ENCODE results near the gene FGF14.

Gene FGF14

DNA sequence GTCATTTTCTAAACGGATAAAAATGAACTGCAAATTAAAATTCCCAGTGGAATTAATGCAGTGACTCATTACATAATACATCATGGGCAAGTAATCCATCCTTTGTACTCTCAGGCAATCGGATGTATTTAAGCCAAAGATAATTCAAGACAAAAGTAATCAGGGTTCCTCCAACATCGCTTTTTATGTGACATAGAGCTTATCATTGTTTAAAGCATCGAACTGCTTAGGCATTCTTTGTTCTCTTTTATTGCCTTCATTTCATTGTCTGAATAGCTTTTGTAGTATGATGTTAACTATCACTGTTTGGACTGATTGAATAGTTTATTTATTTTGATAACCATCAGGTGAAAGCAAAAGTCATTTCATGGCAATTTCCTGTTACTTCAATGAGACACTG, 740.0 kb downstream of the FGF14 start:
- DNase-seq, result no peak
- Mint-ChIP-seq H3K27me3 (peaks cover 3% of the 10 kb centered on the region), H3K36me3 (ENCODE audit: low read depth) (no peaks in the 10 kb centered on the region), H3K4me1 (ENCODE audit: low read depth) (no peaks in the 10 kb centered on the region), H3K4me3 (no peak overlapping the region), H3K9me3 (peaks cover 4% of the 10 kb centered on the region), H3K27ac (no peak overlapping the region)

Measured in activated T-cell treated with anti-CD3 and anti-CD28 coated beads, Interleukin-2, amount 50 U/mL, for 24 hours (primary cell).